ENCODE results near the gene ZFC3H1. TPM values are rescaled to one million over a fixed set of nuclear protein-coding genes. Genes with fewer than 3 reads are reported as not detected.

ZFC3H1 gene
- total RNA-seq, 4 donors from 2014 or later: 54.6 to 124 (median 85.5) TPM

GRCh38 chr12:71607494-71608330, 55.9 kb downstream of the ZFC3H1 start:
- no peak for ATAC-seq (ENCODE audit: low FRiP score)
- TF ChIP-seq, protein P1, sequence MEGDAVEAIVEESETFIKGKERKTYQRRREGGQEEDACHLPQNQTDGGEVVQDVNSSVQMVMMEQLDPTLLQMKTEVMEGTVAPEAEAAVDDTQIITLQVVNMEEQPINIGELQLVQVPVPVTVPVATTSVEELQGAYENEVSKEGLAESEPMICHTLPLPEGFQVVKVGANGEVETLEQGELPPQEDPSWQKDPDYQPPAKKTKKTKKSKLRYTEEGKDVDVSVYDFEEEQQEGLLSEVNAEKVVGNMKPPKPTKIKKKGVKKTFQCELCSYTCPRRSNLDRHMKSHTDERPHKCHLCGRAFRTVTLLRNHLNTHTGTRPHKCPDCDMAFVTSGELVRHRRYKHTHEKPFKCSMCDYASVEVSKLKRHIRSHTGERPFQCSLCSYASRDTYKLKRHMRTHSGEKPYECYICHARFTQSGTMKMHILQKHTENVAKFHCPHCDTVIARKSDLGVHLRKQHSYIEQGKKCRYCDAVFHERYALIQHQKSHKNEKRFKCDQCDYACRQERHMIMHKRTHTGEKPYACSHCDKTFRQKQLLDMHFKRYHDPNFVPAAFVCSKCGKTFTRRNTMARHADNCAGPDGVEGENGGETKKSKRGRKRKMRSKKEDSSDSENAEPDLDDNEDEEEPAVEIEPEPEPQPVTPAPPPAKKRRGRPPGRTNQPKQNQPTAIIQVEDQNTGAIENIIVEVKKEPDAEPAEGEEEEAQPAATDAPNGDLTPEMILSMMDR (IDR thresholded peaks at IDR 0.05): no peak
- no peak for DNase-seq (ENCODE audit: low spot score)

- TF ChIP-seq, protein P1 (IDR thresholded peaks at IDR 0.05): no peak
- ATAC-seq (ENCODE audit: low FRiP score): no peak
Measured at GRCh38 chr12:71605039-71605438, 58.6 kb downstream of the ZFC3H1 start.

GRCh38 chr12:71602761-71603577, 60.7 kb downstream of the ZFC3H1 start:
- no peak for ATAC-seq (ENCODE audit: low FRiP score)
- TF ChIP-seq, protein P1 (IDR thresholded peaks at IDR 0.05): no peak
- no peak for DNase-seq (ENCODE audit: low spot score)

More at GRCh38 chr12:71605039-71605438, 58.6 kb downstream of the ZFC3H1 start:
- DNase-seq (ENCODE audit: low spot score): no peak

DNA sequence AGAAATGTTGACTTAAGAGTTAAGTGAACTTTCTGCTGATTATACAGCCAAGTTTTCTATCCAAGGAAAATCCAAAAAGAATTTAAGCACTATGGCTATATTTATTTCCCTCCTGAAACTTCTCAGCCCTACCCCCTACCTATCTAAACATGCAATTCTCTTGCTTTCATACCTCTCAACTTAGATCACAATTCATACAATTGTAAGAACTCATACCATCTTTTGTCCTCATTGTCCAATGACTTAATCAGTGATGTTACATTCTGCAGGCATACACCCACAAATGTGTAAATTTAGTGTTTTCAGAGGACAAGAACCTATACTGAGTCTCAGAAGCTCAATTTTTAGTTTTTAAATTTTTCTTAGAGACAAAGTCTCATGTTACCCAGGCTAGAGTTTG, 62.1 kb downstream of the ZFC3H1 start:
- ATAC-seq (ENCODE audit: low FRiP score): no peak
- TF ChIP-seq, protein P1 (IDR thresholded peaks at IDR 0.05): no peak
- DNase-seq (ENCODE audit: low spot score): no peak

DNA sequence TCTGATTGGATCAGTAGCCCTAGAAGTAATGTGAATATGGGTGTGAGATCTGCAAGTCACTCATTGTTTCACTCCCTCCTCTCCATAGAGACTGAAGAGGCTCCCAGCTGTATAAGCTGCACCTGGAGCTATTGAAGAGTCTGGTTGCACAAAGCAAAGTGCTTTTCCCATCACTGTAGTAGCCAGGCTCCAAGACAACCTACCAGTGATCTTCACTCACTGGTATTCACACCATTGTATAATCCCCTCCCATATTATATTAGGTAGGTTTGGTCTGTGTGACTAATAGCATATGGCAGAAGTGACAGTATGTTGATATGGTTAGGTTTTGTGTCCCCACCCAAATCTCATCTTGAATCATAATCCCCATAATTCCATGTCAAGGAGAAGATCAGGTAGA, 64.4 kb downstream of the ZFC3H1 start:
- no peak for ATAC-seq (ENCODE audit: low FRiP score)
- DNase-seq (ENCODE audit: low spot score): no peak
- TF ChIP-seq, protein P1 (IDR thresholded peaks at IDR 0.05): no peak

GRCh38 chr12:71594214-71594948, 69.3 kb downstream of the ZFC3H1 start:
- TF ChIP-seq, protein P1 (IDR thresholded peaks at IDR 0.05): no peak
- DNase-seq (ENCODE audit: low spot score) (no peak), ATAC-seq (ENCODE audit: low FRiP score) (no peak)

Data from omental fat pad (tissue), 4 donors.